ENCODE data around the gene IFNAR2.
"Not testable (repeated sequence)": the region's sequence is repeated elsewhere in the genome, so short reads cannot be mapped to it uniquely, and the experiment has no call there.

IFNAR2 gene

GRCh38 chr21:33240404-33240803, 10.7 kb downstream of the IFNAR2 start:
- DNase-seq (ENCODE audit: low read depth): no peak
- no peak for TF ChIP-seq CTCF (IDR thresholded peaks at IDR 0.05; ENCODE audit: low read depth, low read length, missing control alignments)
- H3K4me3 ChIP-seq (ENCODE audit: low read depth, low read length): no peak overlapping the region
- in situ Hi-C loops (cut with HindIII; ENCODE audit: low sequenced_read_pairs): no loop called here

GRCh38 chr21:33241846-33242245, 12.1 kb downstream of the IFNAR2 start:
- no peak overlapping the region for H3K4me3 ChIP-seq (ENCODE audit: low read depth, low read length)
- in situ Hi-C loops (cut with HindIII; ENCODE audit: low sequenced_read_pairs): no loop called here
- TF ChIP-seq CTCF (IDR thresholded peaks at IDR 0.05; ENCODE audit: low read depth, low read length, missing control alignments): no peak
- no peak for DNase-seq (ENCODE audit: low read depth)

- H3K4me3 ChIP-seq (ENCODE audit: low read depth, low read length); DNase-seq (ENCODE audit: low read depth); in situ Hi-C loops (cut with HindIII; ENCODE audit: low sequenced_read_pairs): not testable (repeated sequence)
Measured at GRCh38 chr21:33242846-33243245, 13.1 kb downstream of the IFNAR2 start.

- H3K4me3 ChIP-seq (ENCODE audit: low read depth, low read length): no peak overlapping the region
- in situ Hi-C loops (cut with HindIII; ENCODE audit: low sequenced_read_pairs): no loop called here
- DNase-seq (ENCODE audit: low read depth): no peak
- no peak for TF ChIP-seq CTCF (IDR thresholded peaks at IDR 0.05; ENCODE audit: low read depth, low read length, missing control alignments)
Measured at GRCh38 chr21:33244082-33244778, 14.5 kb downstream of the IFNAR2 start.

- no peak overlapping the region for H3K4me3 ChIP-seq (ENCODE audit: low read depth, low read length)
- in situ Hi-C loops (cut with HindIII; ENCODE audit: low sequenced_read_pairs): no loop called here
- TF ChIP-seq CTCF (IDR thresholded peaks at IDR 0.05; ENCODE audit: low read depth, low read length, missing control alignments): no peak
- DNase-seq (ENCODE audit: low read depth): no peak
Measured at GRCh38 chr21:33244779-33245105, 15.0 kb downstream of the IFNAR2 start.

- in situ Hi-C loops (cut with HindIII; ENCODE audit: low sequenced_read_pairs): no loop called here
- DNase-seq (ENCODE audit: low read depth): no peak
- TF ChIP-seq CTCF (IDR thresholded peaks at IDR 0.05; ENCODE audit: low read depth, low read length, missing control alignments): no peak
- H3K4me3 ChIP-seq (ENCODE audit: low read depth, low read length): no peak overlapping the region
Measured at GRCh38 chr21:33245289-33245918, 15.7 kb downstream of the IFNAR2 start.

GRCh38 chr21:33246506-33246905, 16.8 kb downstream of the IFNAR2 start:
- no peak overlapping the region for H3K4me3 ChIP-seq (ENCODE audit: low read depth, low read length)
- TF ChIP-seq CTCF (IDR thresholded peaks at IDR 0.05; ENCODE audit: low read depth, low read length, missing control alignments): no peak
- in situ Hi-C loops (cut with HindIII; ENCODE audit: low sequenced_read_pairs): no loop called here

More at GRCh38 chr21:33246506-33246905, 16.8 kb downstream of the IFNAR2 start:
- DNase-seq (ENCODE audit: low read depth): no peak
